ENCODE data around the gene DOC2B. TPM values are rescaled to one million over a fixed set of nuclear protein-coding genes. Genes with fewer than 3 reads are reported as not detected.

The DOC2B gene
- total RNA-seq, 4 donors from 2014 or later: 4.9 to 41.9 (median 19.3) TPM

- DNase-seq (ENCODE audit: low spot score) (no peak), ATAC-seq (ENCODE audit: low FRiP score) (no peak)
- TF ChIP-seq CTCF (IDR thresholded peaks at IDR 0.05): no peak
Measured at GRCh38 chr17:158379-158778, 23.1 kb downstream of the DOC2B start.

GRCh38 chr17:157901-158300 lies 23.5 kb downstream of the DOC2B start:
- ATAC-seq (ENCODE audit: low FRiP score): no peak

GRCh38 chr17:156946-157345 lies 24.5 kb downstream of the DOC2B start:
- TF ChIP-seq CTCF (IDR thresholded peaks at IDR 0.05): no peak
- ATAC-seq (ENCODE audit: low FRiP score) (no peak), DNase-seq (ENCODE audit: low spot score) (no peak)

More at GRCh38 chr17:157901-158300, 23.5 kb downstream of the DOC2B start:
- DNase-seq (ENCODE audit: low spot score): no peak
- TF ChIP-seq CTCF (IDR thresholded peaks at IDR 0.05): no peak

GRCh38 chr17:156094-156621 lies 25.3 kb downstream of the DOC2B start:
- no peak for DNase-seq (ENCODE audit: low spot score)
- TF ChIP-seq CTCF (IDR thresholded peaks at IDR 0.05): no peak
- no peak for ATAC-seq (ENCODE audit: low FRiP score)

GRCh38 chr17:155576-155975 lies 25.9 kb downstream of the DOC2B start:
- TF ChIP-seq CTCF (IDR thresholded peaks at IDR 0.05): no peak
- DNase-seq (ENCODE audit: low spot score): no peak
- no peak for ATAC-seq (ENCODE audit: low FRiP score)

GRCh38 chr17:153851-154250 lies 27.6 kb downstream of the DOC2B start:
- no peak for TF ChIP-seq CTCF (IDR thresholded peaks at IDR 0.05)
- DNase-seq (ENCODE audit: low spot score) (peak; percentile 8), ATAC-seq (ENCODE audit: low FRiP score) (no peak)

- peak; percentile 16 for DNase-seq (ENCODE audit: low spot score)
- ATAC-seq (ENCODE audit: low FRiP score): no peak
- TF ChIP-seq CTCF (IDR thresholded peaks at IDR 0.05): no peak
Measured at GRCh38 chr17:152860-153420, 28.5 kb downstream of the DOC2B start.
